CD14-positive monocyte (primary cell): ENCODE results near the gene MYRFL. TPM values are rescaled to one million over a fixed set of nuclear protein-coding genes. Genes with fewer than 3 reads are reported as not detected.

ENCODE experiments used
- DNase-seq, 3 donors: peaks; one replicate each; pipeline ENCODE4 v3.0.0-alpha.2; 2011 to 2022
- H2AFZ ChIP-seq: 2 replicates; pipeline ENCODE4 v1.6.0; 2012; ENCODE audit warnings: mild to moderate bottlenecking, low read depth, low read length, inconsistent platforms; ENCODE audit not compliant: insufficient read depth, poor library complexity, severe bottlenecking
- H3K27ac ChIP-seq, 2 donors: 1 replicate in 1 of 2; 2 replicates in 1 of 2; pipeline ENCODE4 v1.5.1; 2012 to 2013; ENCODE audit warnings: low read length in 2 of 2, control low read depth in 1 of 2, inconsistent platforms in 1 of 2, low read depth in 1 of 2, mild to moderate bottlenecking in 1 of 2
- H3K27me3 ChIP-seq, 2 donors: one replicate each; pipeline versions ENCODE4 v1.6.0 to v1.6.1; 2011 to 2013; ENCODE audit warnings: low read length in 2 of 2; ENCODE audit not compliant: control insufficient read depth in 2 of 2, insufficient read depth in 2 of 2
- H3K36me3 ChIP-seq, 2 donors: replicated peaks in 1 of 2; 1 replicate in 1 of 2; 2 replicates in 1 of 2; pipeline versions ENCODE4 v1.5.1 to v1.6.1; 2012 to 2013; ENCODE audit warnings: low read length in 2 of 2, control low read depth in 1 of 2, inconsistent platforms in 1 of 2, mild to moderate bottlenecking in 1 of 2; ENCODE audit not compliant: insufficient read depth in 2 of 2, control insufficient read depth in 1 of 2
- H3K4me1 ChIP-seq, 2 donors: 1 replicate in 1 of 2; 2 replicates in 1 of 2; pipeline versions ENCODE4 v1.5.1 to v1.6.1; 2012 to 2013; ENCODE audit warnings: low read length in 2 of 2, control low read depth in 1 of 2, inconsistent platforms in 1 of 2, mild to moderate bottlenecking in 1 of 2, moderate library complexity in 1 of 2; ENCODE audit not compliant: insufficient read depth in 2 of 2, control insufficient read depth in 1 of 2
- H3K4me2 ChIP-seq: replicated peaks from 2 replicates; pipeline ENCODE3; 2012; ENCODE audit warnings: low read length, moderate library complexity, mild to moderate bottlenecking; ENCODE audit not compliant: poor library complexity, severe bottlenecking; ENCODE audit errors: extremely low read depth
- H3K4me3 ChIP-seq, 3 experiments: fragments of 200-600 bp in 1 of 3; sonication (generic) in 1 of 3; replicated peaks in 1 of 3; 1 replicate in 2 of 3; 2 replicates in 1 of 3; pipeline ENCODE4 v1.5.1; 2011 to 2013; ENCODE audit warnings: low read length in 3 of 3, mild to moderate bottlenecking in 3 of 3, control low read depth in 2 of 3, low read depth in 2 of 3, inconsistent platforms in 1 of 3, moderate library complexity in 1 of 3
- H3K79me2 ChIP-seq: 2 replicates; pipeline ENCODE4 v1.6.0; 2012; ENCODE audit warnings: mild to moderate bottlenecking, control low read depth, inconsistent platforms, low read length, moderate library complexity; ENCODE audit not compliant: insufficient read depth
- H3K9ac ChIP-seq: 2 replicates; pipeline ENCODE4 v1.6.0; 2017; ENCODE audit warnings: low read length, mild to moderate bottlenecking; ENCODE audit not compliant: insufficient read depth, poor library complexity, severe bottlenecking
- H3K9me3 ChIP-seq, 2 donors: replicated peaks in 1 of 2; 1 replicate in 1 of 2; 2 replicates in 1 of 2; pipeline versions ENCODE4 v1.5.1 to v1.6.1; 2012 to 2013; ENCODE audit warnings: low read length in 2 of 2, control low read depth in 1 of 2; ENCODE audit not compliant: control insufficient read depth in 1 of 2, insufficient read depth in 1 of 2
- H4K20me1 ChIP-seq: 2 replicates; pipeline ENCODE4 v1.6.0; 2012; ENCODE audit warnings: mild to moderate bottlenecking, low read length, control low read depth, moderate library complexity; ENCODE audit not compliant: insufficient read depth
- H3K27ac Mint-ChIP-seq, 7 donors: one replicate each; pipeline ENCODE4 v1.8.0; 2020; ENCODE audit warnings: mild to moderate bottlenecking in 7 of 7, mixed read lengths in 7 of 7, moderate library complexity in 6 of 7, inconsistent platforms in 2 of 7
- H3K27me3 Mint-ChIP-seq, 3 donors: one replicate each; pipeline ENCODE4 v1.8.0; 2021 to 2022; ENCODE audit warnings: low read depth in 3 of 3, mild to moderate bottlenecking in 3 of 3, mixed read lengths in 3 of 3, moderate library complexity in 3 of 3, inconsistent platforms in 1 of 3
- H3K36me3 Mint-ChIP-seq, 2 donors: one replicate each; pipeline ENCODE4 v1.8.0; 2020; ENCODE audit warnings: mixed read lengths in 2 of 2, inconsistent platforms in 1 of 2, mild to moderate bottlenecking in 1 of 2
- H3K4me1 Mint-ChIP-seq: one replicate; pipeline ENCODE4 v1.8.0; 2020; ENCODE audit warnings: mild to moderate bottlenecking, mixed read lengths
- H3K4me3 Mint-ChIP-seq, 2 donors: one replicate each; pipeline ENCODE4 v1.8.0; 2020; ENCODE audit warnings: mild to moderate bottlenecking in 2 of 2, mixed read lengths in 2 of 2, moderate library complexity in 1 of 2
- H3K9me3 Mint-ChIP-seq, 7 donors: one replicate each; pipeline ENCODE4 v1.8.0; 2020 to 2022; ENCODE audit warnings: mixed read lengths in 7 of 7, mild to moderate bottlenecking in 6 of 7, moderate library complexity in 6 of 7, inconsistent platforms in 2 of 7
- WGBS: methylation state at CpG from one replicate; pipeline ENCODE4 v1.1.5; 2013; ENCODE audit warnings: missing lambda C conversion rate; ENCODE audit not compliant: insufficient coverage; 5-methylcytosine and 5-hydroxymethylcytosine counted together
- intact Hi-C, 2 donors: fragments of 100-400 bp; cut with micrococcal nuclease; formaldehyde crosslinking; loops; one replicate each; pipeline versions ENCODE4 v1.15.0 to v1.15.1; 2023
- polyA plus RNA-seq, 3 donors: library from polyadenylated mRNA; depleted of rRNA in 1 of 3; unstranded in 2 of 3; stranded (reverse) in 1 of 3; fragments of 300-500 nt in 2 of 3; fragments of >200 nt in 1 of 3; fragmentation: Illumina TruSeq in 2 of 3; gene quantifications; 1 replicate in 2 of 3; 2 replicates in 1 of 3; pipeline ENCODE4 v1.2.3, GENCODE V29; 2012 to 2021
- TF ChIP-seq, protein P1 (sequence below): fragments of 200-600 bp; IDR thresholded peaks from one replicate; pipeline ENCODE4 v1.8.0; 2022; ENCODE audit warnings: antibody characterized with exemption, mild to moderate bottlenecking

MYRFL gene
- polyA plus RNA-seq, 3 donors, result not detected

DNA sequence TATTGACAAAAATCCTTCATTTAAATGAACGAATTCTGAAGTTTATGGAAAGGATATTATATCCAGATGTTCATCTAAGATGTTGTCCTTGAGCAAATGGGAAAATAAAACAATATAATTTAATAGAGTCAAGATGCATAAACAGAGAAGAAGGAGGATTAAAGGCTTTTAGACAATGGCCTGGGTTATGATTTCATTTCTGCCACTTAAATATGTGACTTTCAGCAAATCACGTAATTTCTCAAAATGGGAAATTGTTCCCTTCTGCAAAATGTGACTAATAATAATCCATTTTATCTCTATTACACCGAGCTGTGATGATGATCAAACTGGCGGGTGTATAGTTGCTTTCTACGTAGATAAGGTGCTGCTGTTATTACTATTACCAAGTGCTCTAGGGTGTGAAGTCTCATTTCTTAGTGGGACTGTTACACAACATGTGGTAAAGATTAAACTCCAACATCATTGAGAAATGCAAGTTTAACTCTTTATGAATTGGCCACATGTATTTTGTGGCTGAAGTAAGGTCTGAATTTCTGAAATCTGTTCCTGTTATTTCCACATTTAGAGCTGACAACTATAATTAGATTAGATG, 157.0 kb downstream of the MYRFL start:
- peaks cover 0 to 3% of the 10 kb centered on the region in 2 donors for H3K4me1 ChIP-seq
- no peaks in the 10 kb centered on the region for H3K79me2 ChIP-seq
- no peaks in the 10 kb centered on the region for H3K9me3 ChIP-seq
- Mint-ChIP-seq H3K27me3 (peaks cover 1 to 3% (median 2%) of the 10 kb centered on the region in 3 donors), H3K36me3 (no peaks in the 10 kb centered on the region), H3K9me3 (peaks cover 0 to 11% (median 1%) of the 10 kb centered on the region in 7 donors), H3K4me1 (peaks cover 18% of the 10 kb centered on the region), H3K27ac (no peak overlapping the region), H3K4me3 (no peak overlapping the region)
- no peaks in the 10 kb centered on the region for H3K36me3 ChIP-seq
- intact Hi-C loops, result no loop called here
- WGBS, result no CpG with 5 or more reads among the region's 5 CpGs
- H3K9ac ChIP-seq, result no peak overlapping the region
- TF ChIP-seq, protein P1, sequence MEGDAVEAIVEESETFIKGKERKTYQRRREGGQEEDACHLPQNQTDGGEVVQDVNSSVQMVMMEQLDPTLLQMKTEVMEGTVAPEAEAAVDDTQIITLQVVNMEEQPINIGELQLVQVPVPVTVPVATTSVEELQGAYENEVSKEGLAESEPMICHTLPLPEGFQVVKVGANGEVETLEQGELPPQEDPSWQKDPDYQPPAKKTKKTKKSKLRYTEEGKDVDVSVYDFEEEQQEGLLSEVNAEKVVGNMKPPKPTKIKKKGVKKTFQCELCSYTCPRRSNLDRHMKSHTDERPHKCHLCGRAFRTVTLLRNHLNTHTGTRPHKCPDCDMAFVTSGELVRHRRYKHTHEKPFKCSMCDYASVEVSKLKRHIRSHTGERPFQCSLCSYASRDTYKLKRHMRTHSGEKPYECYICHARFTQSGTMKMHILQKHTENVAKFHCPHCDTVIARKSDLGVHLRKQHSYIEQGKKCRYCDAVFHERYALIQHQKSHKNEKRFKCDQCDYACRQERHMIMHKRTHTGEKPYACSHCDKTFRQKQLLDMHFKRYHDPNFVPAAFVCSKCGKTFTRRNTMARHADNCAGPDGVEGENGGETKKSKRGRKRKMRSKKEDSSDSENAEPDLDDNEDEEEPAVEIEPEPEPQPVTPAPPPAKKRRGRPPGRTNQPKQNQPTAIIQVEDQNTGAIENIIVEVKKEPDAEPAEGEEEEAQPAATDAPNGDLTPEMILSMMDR, result no peak
- H3K27me3 ChIP-seq, result no peaks in the 10 kb centered on the region
- no peak overlapping the region for H3K4me3 ChIP-seq
- H2AFZ ChIP-seq, result no peak overlapping the region
- H4K20me1 ChIP-seq, result no peaks in the 10 kb centered on the region
- H3K4me2 ChIP-seq, result peak overlapping the region; percentile 9
- DNase-seq, result no peak
- H3K27ac ChIP-seq, result no peak overlapping the region

- no peak overlapping the region for H3K27ac ChIP-seq
- H3K9ac ChIP-seq, result no peak overlapping the region
- H3K36me3 ChIP-seq, result no peaks in the 10 kb centered on the region
- Mint-ChIP-seq H3K4me3 (no peak overlapping the region), H3K27ac (peak overlapping the region in 1 of 7 donors; percentile 41), H3K9me3 (peaks cover 0 to 7% (median 1%) of the 10 kb centered on the region in 7 donors), H3K36me3 (no peaks in the 10 kb centered on the region), H3K27me3 (peaks cover 0 to 1% (median under 1%) of the 10 kb centered on the region in 3 donors), H3K4me1 (peaks cover 18% of the 10 kb centered on the region)
- no peak for DNase-seq
- no peaks in the 10 kb centered on the region for H4K20me1 ChIP-seq
- no peaks in the 10 kb centered on the region for H3K27me3 ChIP-seq
- H3K4me2 ChIP-seq, result no peak overlapping the region
- intact Hi-C loops, result no loop called here
- no peak overlapping the region for H3K4me3 ChIP-seq
- no peaks in the 10 kb centered on the region for H3K9me3 ChIP-seq
- TF ChIP-seq, protein P1, result no peak
- peaks cover 0 to 3% of the 10 kb centered on the region in 2 donors for H3K4me1 ChIP-seq
- no peak overlapping the region for H2AFZ ChIP-seq
- H3K79me2 ChIP-seq, result no peaks in the 10 kb centered on the region
- no CpG with 5 or more reads among the region's 7 CpGs for WGBS
Measured at GRCh38 chr12:69984241-69984640, 159.2 kb downstream of the MYRFL start.
